RWPE1 (cell line): Measurements from ENCODE around the gene PHYHD1.
"Not testable (repeated sequence)": the region's sequence is repeated elsewhere in the genome, so short reads cannot be mapped to it uniquely, and the experiment has no call there.

ENCODE experiments used
- CTCF ChIA-PET: fragments of 350-600 bp; sonication (Branson Sonifier 250); formaldehyde crosslinking; extraction: SDS; loops from one replicate; lab custom pipeline; 2021; lab: Yijun Ruan, JAX
- POLR2A ChIA-PET: fragments of 400-600 bp; formaldehyde crosslinking; extraction: SDS; loops from one replicate; lab custom pipeline; 2020; ENCODE audit warnings: antibody characterized with exemption; ENCODE audit not compliant: low non-redundant PET; lab: Yijun Ruan, JAX
- DNase-seq: peaks from one replicate; pipeline ENCODE4 v3.0.0; 2012; ENCODE audit warnings: low spot score
- H3K27ac ChIP-seq: fragments of 450-650 bp; 2 replicates; pipeline ENCODE4 v1.5.1; 2017
- CTCF ChIP-seq: fragments of 450-650 bp; conservative IDR thresholded peaks from 2 replicates; pipeline ENCODE4 v1.5.1; 2017; ENCODE audit warnings: low read depth, mild to moderate bottlenecking

Gene PHYHD1

GRCh38 chr9:128940271-128940921 is 19.6 kb downstream of the PHYHD1 start:
- H3K27ac ChIP-seq = peak overlapping the region; percentile 69
- ChIA-PET POLR2A (no interaction called here), CTCF (no interaction called here)
- TF ChIP-seq CTCF = no peak
- DNase-seq = no peak

GRCh38 chr9:128940946-128941755 is 20.4 kb downstream of the PHYHD1 start:
- ChIA-PET CTCF (interaction anchor here (0.8 kb wide), 1 partner anchor 78 kb away, joined by 4 read pairs; no protein-coding TSS in a partner anchor), POLR2A (no interaction called here)
- no peak for TF ChIP-seq CTCF
- peak overlapping the region; percentile 69 for H3K27ac ChIP-seq
- no peak for DNase-seq

- no peak for TF ChIP-seq CTCF
- POLR2A ChIA-PET = no interaction called here
- H3K27ac ChIP-seq = peak overlapping the region; percentile 69
- DNase-seq = no peak
- CTCF ChIA-PET = interaction anchor here (1.0 kb wide), 1 partner anchor 9 kb away, joined by 3 read pairs; no protein-coding TSS in a partner anchor
These were observed 23.2 kb downstream of the PHYHD1 start for GRCh38 chr9:128943832-128944620.

- peak overlapping the region; percentile 69 for H3K27ac ChIP-seq
- POLR2A ChIA-PET = interaction anchor here (0.6 kb wide), 2 partner anchors 29 to 79 kb away, joined by 4 read pairs; no protein-coding TSS in a partner anchor
- DNase-seq, CTCF ChIA-PET: not testable (repeated sequence)
These were observed 24.2 kb downstream of the PHYHD1 start for GRCh38 chr9:128944966-128945365.

GRCh38 chr9:128945798-128946501 is 25.2 kb downstream of the PHYHD1 start:
- no peak for TF ChIP-seq CTCF
- CTCF ChIA-PET = interaction anchor here (0.5 kb wide), 1 partner anchor 197 kb away, joined by 3 read pairs; no protein-coding TSS in a partner anchor

GRCh38 chr9:128946571-128947276 is 25.9 kb downstream of the PHYHD1 start:
- DNase-seq = no peak
- H3K27ac ChIP-seq = peak overlapping the region; percentile 93
- TF ChIP-seq CTCF = no peak
- ChIA-PET CTCF (interaction anchor here (0.5 kb wide), 1 partner anchor 198 kb away, joined by 3 read pairs; no protein-coding TSS in a partner anchor), POLR2A (no interaction called here)

More at GRCh38 chr9:128945798-128946501, 25.2 kb downstream of the PHYHD1 start:
- peak overlapping the region; percentile 93 for H3K27ac ChIP-seq
- POLR2A ChIA-PET = interaction anchor here (0.6 kb wide), 2 partner anchors 28 to 80 kb away, joined by 4 read pairs; no protein-coding TSS in a partner anchor
- DNase-seq = no peak
